HL-60 (cell line): ENCODE results near the gene AZU1.

ENCODE experiments used
- DNase-seq, 2 experiments: peaks; one replicate each; pipeline ENCODE4 v3.0.0-alpha.2; 2010 to 2020; ENCODE audit warnings: low read depth in 1 of 2, low spot score in 1 of 2
- H3K27ac ChIP-seq: fragments of 250-450 bp; sonication (Bioruptor Pico); replicated peaks from 2 replicates; pipeline ENCODE4 v1.5.1; 2020; ENCODE audit warnings: mild to moderate bottlenecking, moderate library complexity
- H3K27me3 ChIP-seq: fragments of 250-450 bp; sonication (Bioruptor Pico); 2 replicates; pipeline ENCODE4 v1.5.1; 2021; ENCODE audit warnings: mild to moderate bottlenecking, moderate library complexity; ENCODE audit not compliant: insufficient read depth, poor library complexity, severe bottlenecking
- H3K4me3 ChIP-seq: replicated peaks from 2 replicates; pipeline ENCODE4 v1.5.1; 2011; ENCODE audit warnings: mild to moderate bottlenecking, control low read depth, low read length; ENCODE audit not compliant: insufficient read depth
- CTCF ChIP-seq: IDR thresholded peaks from one replicate; pipeline ENCODE4 v1.5.1; 2011; ENCODE audit warnings: low read length, control low read depth, inconsistent platforms; ENCODE audit not compliant: insufficient read depth
- GABPA ChIP-seq: IDR thresholded peaks from 2 replicates; pipeline ENCODE4 v1.6.1; 2012; ENCODE audit warnings: low read depth
- POLR2AphosphoS5 ChIP-seq: IDR thresholded peaks from 2 replicates; pipeline ENCODE4 v1.6.1; 2012; ENCODE audit warnings: low read depth
- REST ChIP-seq: IDR thresholded peaks from 2 replicates; pipeline ENCODE4 v1.6.1; 2012; ENCODE audit warnings: low read depth; ENCODE audit not compliant: insufficient replicate concordance
- SPI1 ChIP-seq: IDR thresholded peaks from 2 replicates; pipeline ENCODE4 v1.6.1; 2012; ENCODE audit warnings: low read depth, mild to moderate bottlenecking, borderline replicate concordance

AZU1 gene

GRCh38 chr19:781800-782184, 45.8 kb upstream of the AZU1 start:
- DNase-seq = no peak

GRCh38 chr19:782185-782877, 45.3 kb upstream of the AZU1 start:
- no peak for DNase-seq
- H3K27ac ChIP-seq = no peak overlapping the region
- no peak for TF ChIP-seq REST
- TF ChIP-seq POLR2AphosphoS5 = no peak
- no peak for TF ChIP-seq SPI1
- no peak for TF ChIP-seq GABPA
- TF ChIP-seq CTCF = no peak
- H3K27me3 ChIP-seq = no peaks in the 10 kb centered on the region
- H3K4me3 ChIP-seq = no peak overlapping the region

More at GRCh38 chr19:781800-782184, 45.8 kb upstream of the AZU1 start:
- H3K27me3 ChIP-seq = no peaks in the 10 kb centered on the region
- H3K4me3 ChIP-seq = no peak overlapping the region
- TF ChIP-seq GABPA (no peak), POLR2AphosphoS5 (no peak), SPI1 (no peak), CTCF (no peak), REST (no peak)
- no peak overlapping the region for H3K27ac ChIP-seq

GRCh38 chr19:782878-783668, 44.6 kb upstream of the AZU1 start:
- no peak for TF ChIP-seq GABPA
- TF ChIP-seq SPI1 = no peak
- TF ChIP-seq CTCF = no peak
- no peak for TF ChIP-seq REST
- TF ChIP-seq POLR2AphosphoS5 = no peak
- DNase-seq = no peak
- H3K4me3 ChIP-seq = no peak overlapping the region
- H3K27me3 ChIP-seq = no peaks in the 10 kb centered on the region
- no peak overlapping the region for H3K27ac ChIP-seq
